Measurements from ENCODE around the gene RNPS1.

The RNPS1 gene

GRCh38 chr16:2280461-2280860 lies 12.5 kb upstream of the RNPS1 start:
- TF ChIP-seq MAX (IDR thresholded peaks at IDR 0.05) (no peak), CEBPB (IDR thresholded peaks at IDR 0.05) (no peak), EP300 (IDR thresholded peaks at IDR 0.05; ENCODE audit: borderline replicate concordance) (no peak), REST (IDR thresholded peaks at IDR 0.05; ENCODE audit: low read depth) (no peak), NFIC (IDR thresholded peaks at IDR 0.05) (no peak), TCF12 (IDR thresholded peaks at IDR 0.05; ENCODE audit: low read depth) (no peak), USF1 (IDR thresholded peaks at IDR 0.05) (no peak), CREB1 (IDR thresholded peaks at IDR 0.05; ENCODE audit: low read depth) (no peak), ZBTB7A (IDR thresholded peaks at IDR 0.05; ENCODE audit: low read depth) (no peak), TEAD4 (IDR thresholded peaks at IDR 0.05) (no peak), TAF1 (IDR thresholded peaks at IDR 0.05; ENCODE audit: low read depth) (no peak), FOXM1 (IDR thresholded peaks at IDR 0.05; ENCODE audit: borderline replicate concordance, low read depth) (no peak), YY1 (IDR thresholded peaks at IDR 0.05; ENCODE audit: low read depth) (no peak), EGR1 (IDR thresholded peaks at IDR 0.05) (no peak), RAD21 (IDR thresholded peaks at IDR 0.05; ENCODE audit: low read depth) (no peak)

- TF ChIP-seq TCF12 (IDR thresholded peaks at IDR 0.05; ENCODE audit: low read depth) (no peak), ZBTB7A (IDR thresholded peaks at IDR 0.05; ENCODE audit: low read depth) (no peak), NFIC (IDR thresholded peaks at IDR 0.05) (no peak), EP300 (IDR thresholded peaks at IDR 0.05; ENCODE audit: borderline replicate concordance) (no peak), MAX (IDR thresholded peaks at IDR 0.05) (no peak), YY1 (IDR thresholded peaks at IDR 0.05; ENCODE audit: low read depth) (no peak), FOXM1 (IDR thresholded peaks at IDR 0.05; ENCODE audit: borderline replicate concordance, low read depth) (no peak), EGR1 (IDR thresholded peaks at IDR 0.05) (no peak), CEBPB (IDR thresholded peaks at IDR 0.05) (no peak), REST (IDR thresholded peaks at IDR 0.05; ENCODE audit: low read depth) (no peak), TEAD4 (IDR thresholded peaks at IDR 0.05) (no peak), RAD21 (IDR thresholded peaks at IDR 0.05; ENCODE audit: low read depth) (no peak), TAF1 (IDR thresholded peaks at IDR 0.05; ENCODE audit: low read depth) (no peak), USF1 (IDR thresholded peaks at IDR 0.05) (no peak)
Observed at GRCh38 chr16:2278956-2279800, 11.3 kb upstream of the RNPS1 start.

GRCh38 chr16:2278272-2278608 lies 10.3 kb upstream of the RNPS1 start:
- TF ChIP-seq YY1 (IDR thresholded peaks at IDR 0.05; ENCODE audit: low read depth) (no peak), REST (IDR thresholded peaks at IDR 0.05; ENCODE audit: low read depth) (no peak), TCF12 (IDR thresholded peaks at IDR 0.05; ENCODE audit: low read depth) (no peak), TEAD4 (IDR thresholded peaks at IDR 0.05) (no peak), TAF1 (IDR thresholded peaks at IDR 0.05; ENCODE audit: low read depth) (no peak), CEBPB (IDR thresholded peaks at IDR 0.05) (no peak), FOXM1 (IDR thresholded peaks at IDR 0.05; ENCODE audit: borderline replicate concordance, low read depth) (no peak), ZBTB7A (IDR thresholded peaks at IDR 0.05; ENCODE audit: low read depth) (no peak), NFIC (IDR thresholded peaks at IDR 0.05) (no peak), USF1 (IDR thresholded peaks at IDR 0.05) (no peak), EP300 (IDR thresholded peaks at IDR 0.05; ENCODE audit: borderline replicate concordance) (no peak), MAX (IDR thresholded peaks at IDR 0.05) (no peak), EGR1 (IDR thresholded peaks at IDR 0.05) (no peak), CREB1 (IDR thresholded peaks at IDR 0.05; ENCODE audit: low read depth) (no peak), RAD21 (IDR thresholded peaks at IDR 0.05; ENCODE audit: low read depth) (no peak)

Measured in Ishikawa (cell line).